SH-SY5Y (cell line): ENCODE results near the gene KRT24.

Experiments used
- GATA2 ChIP-seq: IDR thresholded peaks from 2 replicates; pipeline ENCODE4 v1.6.1; 2011; ENCODE audit warnings: mild to moderate bottlenecking, low read depth, low read length
- GATA3 ChIP-seq: IDR thresholded peaks from 2 replicates; pipeline ENCODE4 v1.6.1; 2011; ENCODE audit warnings: low read depth, mild to moderate bottlenecking, low read length, moderate library complexity

The KRT24 gene

GRCh38 chr17:40707745-40708144 lies 4.2 kb upstream of the KRT24 start:
- no peak for TF ChIP-seq GATA2
- no peak for TF ChIP-seq GATA3

DNA sequence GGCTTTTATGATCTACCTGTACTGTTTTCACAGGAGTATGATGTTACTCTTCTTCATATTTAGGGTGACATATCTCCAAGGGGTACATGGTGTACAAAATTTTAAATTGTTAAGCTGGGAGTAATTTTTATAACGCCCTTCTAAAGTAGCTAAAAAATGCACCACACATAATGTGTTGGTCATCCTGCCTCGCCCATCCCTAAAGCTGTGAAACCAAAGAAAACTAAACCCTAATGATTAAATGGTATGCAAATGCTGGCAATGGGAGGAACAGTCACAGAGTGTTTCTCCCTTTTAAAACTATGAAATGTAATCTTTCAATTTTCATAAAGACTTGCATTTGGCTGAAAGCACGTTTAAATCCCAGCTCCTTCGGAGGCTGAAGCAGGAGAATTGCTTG lies 2.0 kb upstream of the KRT24 start:
- no peak for TF ChIP-seq GATA2
- no peak for TF ChIP-seq GATA3

- TF ChIP-seq GATA2 (no peak), GATA3 (no peak)
These were observed 1.3 kb downstream of the KRT24 start for GRCh38 chr17:40702271-40702670.

- no peak for TF ChIP-seq GATA3
- TF ChIP-seq GATA2: no peak
These were observed 3.7 kb downstream of the KRT24 start for GRCh38 chr17:40699853-40700252.

DNA sequence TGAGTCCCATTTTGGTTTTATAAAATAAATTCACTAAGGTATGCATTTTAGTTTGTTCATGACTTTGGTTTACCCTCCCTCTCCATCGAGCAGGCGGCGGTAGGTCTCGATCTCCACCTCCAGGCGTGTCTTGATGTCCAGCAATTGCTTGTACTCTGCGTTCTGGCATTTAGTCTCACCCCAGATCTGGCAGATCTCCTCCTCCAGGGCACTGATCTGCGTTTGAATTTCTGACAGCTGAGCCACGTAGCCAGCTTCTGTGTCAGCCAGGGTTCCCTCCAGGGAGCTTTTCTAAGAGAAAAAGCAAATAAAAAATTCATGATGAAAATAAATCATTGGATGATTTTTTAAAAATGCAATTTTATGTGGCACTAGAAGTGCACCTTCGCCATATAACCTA lies 4.2 kb downstream of the KRT24 start:
- TF ChIP-seq GATA3 (no peak), GATA2 (no peak)

- no peak for TF ChIP-seq GATA2
- no peak for TF ChIP-seq GATA3
These were observed 6.3 kb downstream of the KRT24 start for GRCh38 chr17:40697297-40697696.

- no peak for TF ChIP-seq GATA3
- TF ChIP-seq GATA2: no peak
These were observed 6.9 kb downstream of the KRT24 start for GRCh38 chr17:40696651-40697072.

DNA sequence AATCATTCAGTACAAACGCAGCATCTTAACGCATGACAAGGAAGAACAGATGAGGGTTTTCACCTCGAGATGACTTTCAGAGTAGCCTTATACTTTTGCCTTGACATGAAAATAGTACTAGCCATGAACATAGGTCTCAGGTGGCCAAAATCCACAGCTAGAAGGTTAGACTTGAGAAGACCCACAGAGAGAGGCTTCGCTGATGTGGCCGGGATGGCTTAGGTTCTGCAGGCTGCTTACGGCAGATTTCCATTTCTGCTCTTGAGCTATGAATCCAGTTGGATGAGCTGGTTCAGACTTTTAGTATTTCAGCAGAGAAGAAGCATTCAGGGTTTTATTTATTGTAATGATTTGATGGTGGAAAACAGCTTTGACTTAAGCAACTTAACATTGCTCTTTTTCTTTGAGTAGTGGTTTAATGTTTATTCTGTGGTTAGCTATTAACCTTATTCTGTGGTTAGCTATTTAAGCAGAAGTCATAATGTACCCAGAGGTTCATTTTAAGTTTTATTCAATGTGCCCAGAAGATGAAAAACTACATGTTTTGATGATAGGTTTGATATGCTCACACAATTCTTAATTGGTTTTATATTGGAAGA lies 7.6 kb downstream of the KRT24 start:
- no peak for TF ChIP-seq GATA2
- no peak for TF ChIP-seq GATA3

DNA sequence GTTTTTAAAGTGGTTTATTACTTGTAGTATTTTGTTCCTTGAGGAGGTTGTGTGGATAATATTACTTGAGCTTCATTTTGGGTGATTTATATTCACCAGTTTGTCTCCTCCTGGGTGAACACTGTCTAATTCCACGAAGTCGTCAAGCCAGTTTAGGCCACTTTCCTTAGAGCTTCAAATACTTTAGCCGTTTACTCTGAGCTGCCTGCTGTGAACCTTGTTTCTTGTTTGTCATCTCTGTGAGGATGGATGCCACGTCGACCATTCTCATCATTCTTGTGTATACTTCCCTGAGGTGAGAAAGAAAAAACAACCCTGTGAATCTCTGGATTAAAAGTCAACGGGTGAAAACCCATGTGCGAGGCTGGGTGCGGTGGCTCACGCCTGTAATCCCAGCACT lies 9.0 kb downstream of the KRT24 start:
- TF ChIP-seq GATA3: no peak
- TF ChIP-seq GATA2: no peak

GRCh38 chr17:40687106-40687505 lies 16.4 kb downstream of the KRT24 start:
- TF ChIP-seq GATA2 (no peak), GATA3 (no peak)

GRCh38 chr17:40686192-40686591 lies 17.4 kb downstream of the KRT24 start:
- TF ChIP-seq GATA2 (no peak), GATA3 (no peak)

DNA sequence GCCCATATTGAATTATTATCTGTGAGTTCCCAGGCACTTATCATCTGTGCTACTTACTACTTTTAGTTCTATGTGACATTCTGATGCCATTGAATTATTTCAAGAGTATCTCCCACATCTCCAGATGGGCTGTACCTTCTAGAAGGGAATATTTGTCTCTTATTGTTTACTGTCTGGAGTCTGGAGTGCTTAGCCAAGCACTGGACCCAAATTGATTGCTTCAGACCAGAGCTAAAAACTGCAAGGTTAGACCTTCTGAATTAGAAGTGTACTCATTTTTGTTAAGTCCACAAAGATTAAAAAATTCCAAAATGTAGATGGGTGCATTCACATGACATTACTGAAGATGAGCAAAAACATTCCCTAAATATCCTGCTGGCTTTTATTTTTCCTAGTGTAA lies 22.6 kb downstream of the KRT24 start:
- TF ChIP-seq GATA3: no peak
- TF ChIP-seq GATA2: no peak

GRCh38 chr17:40679523-40679907 lies 24.0 kb downstream of the KRT24 start:
- TF ChIP-seq GATA3 (no peak), GATA2 (no peak)

DNA sequence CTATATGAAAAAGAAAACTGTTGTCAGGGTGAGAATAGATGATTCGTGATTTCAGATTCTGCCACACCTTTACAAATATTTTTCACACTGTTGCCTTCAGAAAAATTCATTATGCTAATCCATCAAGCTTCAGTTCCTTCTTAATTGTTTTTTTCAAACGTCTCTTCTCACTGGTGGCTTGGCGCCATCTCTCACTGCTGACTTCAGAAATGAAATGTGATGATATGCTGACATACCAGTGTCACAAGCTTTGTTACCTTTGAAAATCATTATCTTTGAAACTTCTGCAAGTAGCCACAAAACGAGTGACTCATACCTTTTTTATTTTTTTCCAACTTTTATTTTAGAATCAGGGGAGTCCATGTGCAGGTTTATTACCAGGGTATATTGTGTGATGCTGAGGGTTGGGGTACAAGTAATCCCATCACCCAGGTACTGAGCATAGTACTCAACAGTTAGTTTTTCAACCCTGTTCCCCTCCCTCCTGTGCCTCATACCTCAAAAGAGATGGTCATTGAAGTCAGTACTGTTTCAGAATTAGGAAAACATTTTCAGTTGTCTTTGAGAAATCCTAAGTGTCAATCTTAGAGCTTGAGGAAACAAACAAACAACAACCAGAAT lies 24.5 kb downstream of the KRT24 start:
- no peak for TF ChIP-seq GATA3

GRCh38 chr17:40675905-40676304 lies 27.6 kb downstream of the KRT24 start:
- no peak for TF ChIP-seq GATA3

- TF ChIP-seq GATA2 (no peak), GATA3 (no peak)
These were observed 30.9 kb downstream of the KRT24 start for GRCh38 chr17:40672654-40673053.
